GM23338 (cell line): ENCODE measurements around the gene CXADR. TPM values are rescaled to one million over a fixed set of nuclear protein-coding genes. Genes with fewer than 3 reads are reported as not detected.

Source experiments
- ATAC-seq: fragments of 200-7000 bp; cut with Tn5 transposase; 3 replicates; pipeline ENCODE4 v1.9.1; 2020
- DNase-seq: peaks from one replicate; pipeline ENCODE4 v3.0.0-alpha.2; 2015; ENCODE audit warnings: low spot score
- H2AFZ ChIP-seq: fragments of 200-600 bp; sonication (generic); 2 replicates; pipeline ENCODE4 v1.8.0; 2016; ENCODE audit warnings: antibody characterized with exemption, mild to moderate bottlenecking, moderate library complexity
- H3F3A ChIP-seq: fragments of 200-600 bp; sonication (generic); replicated peaks from 2 replicates; pipeline ENCODE4 v1.8.0; 2017; ENCODE audit warnings: antibody characterized with exemption, mixed run types, low read depth
- H3K27ac ChIP-seq: fragments of 200-600 bp; sonication (generic); 2 replicates; pipeline ENCODE4 v1.6.1; 2016; ENCODE audit warnings: low read depth
- H3K27me3 ChIP-seq: fragments of 200-600 bp; sonication (generic); 2 replicates; pipeline ENCODE4 v1.8.0; 2016; ENCODE audit warnings: mild to moderate bottlenecking, mixed run types, moderate library complexity; ENCODE audit not compliant: insufficient read depth
- H3K36me3 ChIP-seq: fragments of 200-600 bp; sonication (generic); 2 replicates; pipeline ENCODE4 v1.8.0; 2016; ENCODE audit warnings: mild to moderate bottlenecking; ENCODE audit not compliant: insufficient read depth
- H3K4me1 ChIP-seq: fragments of 200-600 bp; sonication (generic); 2 replicates; pipeline ENCODE4 v1.8.0; 2016; ENCODE audit warnings: mild to moderate bottlenecking, moderate library complexity; ENCODE audit not compliant: insufficient read depth
- H3K4me2 ChIP-seq: fragments of 200-600 bp; sonication (generic); 2 replicates; pipeline ENCODE4 v1.7.1; 2017; ENCODE audit warnings: mixed run types
- H3K4me3 ChIP-seq: fragments of 200-600 bp; sonication (generic); 2 replicates; pipeline ENCODE4 v1.6.1; 2016; ENCODE audit warnings: mixed run types
- H3K79me2 ChIP-seq: fragments of 200-600 bp; sonication (generic); replicated peaks from 2 replicates; pipeline ENCODE4 v1.8.0; 2017; ENCODE audit warnings: mild to moderate bottlenecking; ENCODE audit not compliant: insufficient read depth
- H3K9me2 ChIP-seq: fragments of 200-600 bp; sonication (generic); 2 replicates; pipeline ENCODE4 v1.8.0; 2017; ENCODE audit not compliant: insufficient read depth
- H4K20me1 ChIP-seq: fragments of 200-600 bp; sonication (generic); replicated peaks from 2 replicates; pipeline ENCODE4 v1.8.0; 2017; ENCODE audit warnings: mild to moderate bottlenecking; ENCODE audit not compliant: insufficient read depth
- H3K27ac Mint-ChIP-seq: 2 replicates; pipeline ENCODE4 v1.8.0; 2020; ENCODE audit warnings: inconsistent platforms, mild to moderate bottlenecking, moderate library complexity, mixed read lengths
- H3K27me3 Mint-ChIP-seq: 3 replicates; pipeline ENCODE4 v1.8.0; 2022; ENCODE audit warnings: low read depth, mild to moderate bottlenecking, moderate library complexity, mixed read lengths, inconsistent platforms; ENCODE audit not compliant: insufficient read depth, poor library complexity
- H3K36me3 Mint-ChIP-seq: 3 replicates; pipeline ENCODE4 v1.8.0; 2021; ENCODE audit warnings: low read depth, mild to moderate bottlenecking, inconsistent platforms, moderate library complexity, mixed read lengths
- H3K4me1 Mint-ChIP-seq: 3 replicates; pipeline ENCODE4 v1.8.0; 2020; ENCODE audit warnings: mild to moderate bottlenecking, inconsistent platforms, mixed read lengths
- H3K4me3 Mint-ChIP-seq: 3 replicates; pipeline ENCODE4 v1.8.0; 2021; ENCODE audit warnings: moderate library complexity, mild to moderate bottlenecking, inconsistent platforms, mixed read lengths
- H3K9me3 Mint-ChIP-seq: 3 replicates; pipeline ENCODE4 v1.8.0; 2020; ENCODE audit warnings: moderate library complexity, mild to moderate bottlenecking, inconsistent platforms, mixed read lengths
- CREB1 ChIP-seq: fragments of 250-450 bp; sonication (Bioruptor Pico); IDR thresholded peaks from 2 replicates; pipeline ENCODE4 v1.5.0; 2020; ENCODE audit warnings: low read depth, mild to moderate bottlenecking, moderate library complexity
- CTCF ChIP-seq, 2 experiments: fragments of 200-600 bp in 1 of 2; sonication (generic) in 1 of 2; conservative IDR thresholded peaks; 2 replicates each; pipeline versions ENCODE4 v1.5.1 to v1.6.1; 2016 to 2017; ENCODE audit warnings: antibody characterized with exemption in 2 of 2, low read depth in 2 of 2, mild to moderate bottlenecking in 2 of 2, moderate library complexity in 1 of 2
- ETS1 ChIP-seq: IDR thresholded peaks from 2 replicates; pipeline ENCODE4 v1.6.1; 2016; ENCODE audit warnings: antibody characterized with exemption
- EZH2phosphoT487 ChIP-seq: fragments of 200-600 bp; sonication (generic); IDR thresholded peaks from one replicate; pipeline ENCODE4 v1.8.1; 2018; ENCODE audit warnings: antibody characterized with exemption; ENCODE audit not compliant: unreplicated experiment
- JUNB ChIP-seq: IDR thresholded peaks from one replicate; pipeline ENCODE4 v1.6.1; 2016; ENCODE audit warnings: antibody characterized with exemption; ENCODE audit not compliant: unreplicated experiment
- NANOG ChIP-seq: IDR thresholded peaks from 2 replicates; pipeline ENCODE4 v1.6.1; 2016; ENCODE audit warnings: antibody characterized with exemption, borderline replicate concordance
- POLR2AphosphoS5 ChIP-seq: IDR thresholded peaks from 2 replicates; pipeline ENCODE4 v1.6.1; 2016; ENCODE audit warnings: antibody characterized with exemption, low read depth
- STAT1 ChIP-seq: IDR thresholded peaks from one replicate; pipeline ENCODE4 v1.6.1; 2016; ENCODE audit warnings: antibody characterized with exemption; ENCODE audit not compliant: unreplicated experiment
- ZNF114 ChIP-seq: fragments of 250-450 bp; sonication (Bioruptor Pico); IDR thresholded peaks from 2 replicates; pipeline ENCODE4 v1.5.0; 2020; ENCODE audit warnings: mild to moderate bottlenecking, moderate library complexity
- ZNF331 ChIP-seq: fragments of 250-450 bp; sonication (Bioruptor Pico); IDR thresholded peaks from 2 replicates; pipeline ENCODE4 v1.5.0; 2020; ENCODE audit warnings: low read depth, mild to moderate bottlenecking, moderate library complexity
- ZNF462 ChIP-seq: fragments of 250-450 bp; sonication (Bioruptor Pico); IDR thresholded peaks from 2 replicates; pipeline ENCODE4 v1.5.0; 2020; ENCODE audit warnings: mild to moderate bottlenecking, moderate library complexity
- polyA plus RNA-seq: library from polyadenylated mRNA; unstranded; fragments of >200 nt; fragmentation: Nextera tagmentation; extraction: Ambion mirVana; gene quantifications from 2 replicates; pipeline ENCODE4 v1.2.1, GENCODE V29; 2016
- total RNA-seq: library from RNA; depleted of rRNA; stranded (reverse); fragments of >200 nt; shearing (Covaris generic); gene quantifications from 2 replicates; pipeline ENCODE4 v1.2.3, GENCODE V29; 2014
- TF ChIP-seq, protein P1 (sequence below): IDR thresholded peaks from one replicate; pipeline ENCODE4 v1.6.1; 2018; ENCODE audit warnings: antibody characterized with exemption; ENCODE audit not compliant: unreplicated experiment

The CXADR gene
- total and polyA plus RNA-seq, 2 experiments from 2014 or later: 126 to 207 TPM

DNA sequence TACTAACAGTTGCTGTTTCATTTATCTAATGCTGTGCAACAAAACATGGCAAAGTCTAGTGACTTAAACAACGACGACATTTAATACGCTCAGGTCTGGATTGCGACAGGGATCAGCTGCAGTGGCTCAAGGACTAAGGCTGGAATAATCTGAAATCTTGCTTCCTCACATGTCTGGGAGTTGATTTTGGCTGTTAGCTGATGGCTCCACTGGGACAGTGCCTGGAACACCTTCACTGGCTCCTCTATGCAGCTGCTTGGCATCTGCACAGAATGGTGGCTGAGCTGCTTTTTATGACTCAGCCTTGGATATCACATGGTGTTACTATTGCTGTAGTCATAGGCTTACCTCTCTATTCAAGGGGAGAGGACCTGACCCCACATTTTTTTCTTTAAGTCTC lies 123.9 kb downstream of the CXADR start (continued):
- TF ChIP-seq ETS1 (no peak), EZH2phosphoT487 (no peak)

GRCh38 chr21:17640821-17641220 lies 128.0 kb downstream of the CXADR start:
- H3K9me3 Mint-ChIP-seq: peaks cover 12% of the 10 kb centered on the region
- no peak overlapping the region for H3K4me3 Mint-ChIP-seq
- Histone ChIP-seq H3K27me3 (no peaks in the 10 kb centered on the region), H2AFZ (no peak overlapping the region), H3K4me2 (no peak overlapping the region), H3K9me2 (0 out of 2 replicates have a peak, but pooled peaks cover 3% of the 10 kb centered on the region), H4K20me1 (no peaks in the 10 kb centered on the region), H3F3A (no peaks in the 10 kb centered on the region), H3K4me1 (no peaks in the 10 kb centered on the region), H3K36me3 (peaks cover 3% of the 10 kb centered on the region; the same call in 1 of the 2 replicates), H3K79me2 (no peaks in the 10 kb centered on the region), H3K27ac (no peak overlapping the region), H3K4me3 (no peak overlapping the region)
- ATAC-seq: no peak
- no peak for DNase-seq
- no peak overlapping the region for H3K27ac Mint-ChIP-seq
- H3K4me1 Mint-ChIP-seq: no peaks in the 10 kb centered on the region
- peaks cover 2% of the 10 kb centered on the region for H3K27me3 Mint-ChIP-seq
- peaks cover 4% of the 10 kb centered on the region; the same call in 2 of the 3 replicates for H3K36me3 Mint-ChIP-seq
- TF ChIP-seq EZH2phosphoT487 (no peak), CTCF (conservative IDR thresholded peaks at IDR 0.05; ENCODE audit: low read depth in 2 of 2) (no peak), JUNB (no peak), ZNF331 (CRISPR knock-in tag) (no peak), ZNF462 (no peak), CREB1 (CRISPR knock-in tag) (no peak), STAT1 (no peak), NANOG (no peak), POLR2AphosphoS5 (no peak), ETS1 (no peak), ZNF114 (CRISPR knock-in tag) (no peak)
- TF ChIP-seq, protein P1, sequence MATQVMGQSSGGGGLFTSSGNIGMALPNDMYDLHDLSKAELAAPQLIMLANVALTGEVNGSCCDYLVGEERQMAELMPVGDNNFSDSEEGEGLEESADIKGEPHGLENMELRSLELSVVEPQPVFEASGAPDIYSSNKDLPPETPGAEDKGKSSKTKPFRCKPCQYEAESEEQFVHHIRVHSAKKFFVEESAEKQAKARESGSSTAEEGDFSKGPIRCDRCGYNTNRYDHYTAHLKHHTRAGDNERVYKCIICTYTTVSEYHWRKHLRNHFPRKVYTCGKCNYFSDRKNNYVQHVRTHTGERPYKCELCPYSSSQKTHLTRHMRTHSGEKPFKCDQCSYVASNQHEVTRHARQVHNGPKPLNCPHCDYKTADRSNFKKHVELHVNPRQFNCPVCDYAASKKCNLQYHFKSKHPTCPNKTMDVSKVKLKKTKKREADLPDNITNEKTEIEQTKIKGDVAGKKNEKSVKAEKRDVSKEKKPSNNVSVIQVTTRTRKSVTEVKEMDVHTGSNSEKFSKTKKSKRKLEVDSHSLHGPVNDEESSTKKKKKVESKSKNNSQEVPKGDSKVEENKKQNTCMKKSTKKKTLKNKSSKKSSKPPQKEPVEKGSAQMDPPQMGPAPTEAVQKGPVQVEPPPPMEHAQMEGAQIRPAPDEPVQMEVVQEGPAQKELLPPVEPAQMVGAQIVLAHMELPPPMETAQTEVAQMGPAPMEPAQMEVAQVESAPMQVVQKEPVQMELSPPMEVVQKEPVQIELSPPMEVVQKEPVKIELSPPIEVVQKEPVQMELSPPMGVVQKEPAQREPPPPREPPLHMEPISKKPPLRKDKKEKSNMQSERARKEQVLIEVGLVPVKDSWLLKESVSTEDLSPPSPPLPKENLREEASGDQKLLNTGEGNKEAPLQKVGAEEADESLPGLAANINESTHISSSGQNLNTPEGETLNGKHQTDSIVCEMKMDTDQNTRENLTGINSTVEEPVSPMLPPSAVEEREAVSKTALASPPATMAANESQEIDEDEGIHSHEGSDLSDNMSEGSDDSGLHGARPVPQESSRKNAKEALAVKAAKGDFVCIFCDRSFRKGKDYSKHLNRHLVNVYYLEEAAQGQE: no peak
